Pancreas (tissue), 10 donors: ENCODE measurements around the gene GRIP2. TPM values are rescaled to one million over a fixed set of nuclear protein-coding genes. Genes with fewer than 3 reads are reported as not detected.

Experiments used
- ATAC-seq, 4 donors: fragments of 200-7000 bp; cut with Tn5 transposase; one replicate each; pipeline versions ENCODE4 v1.8.0 to v1.9.1; 2020; ENCODE audit warnings: mild to moderate bottlenecking in 4 of 4, moderate library complexity in 4 of 4
- DNase-seq, 6 donors: peaks; one replicate each; pipeline ENCODE4 v3.0.0-alpha.2; 2020
- FAIRE-seq: peaks from 2 replicates; lab custom pipeline; 2012; peaks lifted over from hg19 to GRCh38; lab: Jason Lieb, UNC
- H3K27ac ChIP-seq, 4 donors: fragments of 200-600 bp; sonication (generic); 1 replicate in 3 of 4; 2 replicates in 1 of 4; pipeline versions ENCODE4 v1.5.0 to v1.8.0; 2020
- H3K27me3 ChIP-seq, 4 donors: fragments of 200-600 bp; one replicate each; pipeline ENCODE4 v1.8.0; 2021
- H3K36me3 ChIP-seq, 3 donors: fragments of 200-600 bp; sonication (generic) in 1 of 3; one replicate each; pipeline versions ENCODE4 v1.5.0 to v1.8.0; 2020 to 2021
- H3K4me1 ChIP-seq, 3 donors: fragments of 200-600 bp; one replicate each; pipeline ENCODE4 v1.8.0; 2021
- H3K4me3 ChIP-seq, 4 donors: fragments of 200-600 bp; sonication (generic) in 2 of 4; one replicate each; pipeline versions ENCODE4 v1.5.0 to v1.8.0; 2020 to 2021
- H3K9me3 ChIP-seq, 4 donors: fragments of 200-600 bp; one replicate each; pipeline ENCODE4 v1.8.0; 2021
- CTCF ChIP-seq, 4 donors: fragments of 200-600 bp; sonication (generic) in 3 of 4; IDR thresholded peaks; one replicate each; pipeline versions ENCODE4 v1.5.0 to v1.8.0; 2021; ENCODE audit warnings: antibody characterized with exemption in 4 of 4
- WGBS, 2 donors: extraction: QIAGEN DNeasy Blood & Tissue Kit; methylation state at CpG; one replicate each; pipeline ENCODE4 v1.1.7; 2013; 5-methylcytosine and 5-hydroxymethylcytosine counted together
- intact Hi-C, 3 donors: fragments of 100-400 bp; cut with DNase I; formaldehyde crosslinking; loops; one replicate each; pipeline versions ENCODE4 v1.11.1 to v1.14.2; 2022
- polyA plus RNA-seq, 2 donors: library from polyadenylated mRNA; stranded (reverse); fragments of 200-250 nt; gene quantifications; one replicate each; pipeline ENCODE4 v1.2.3, GENCODE V29; 2013
- total RNA-seq, 6 donors: library from RNA; stranded (reverse); fragmentation: NEBNext Ultra II Directional in 4 of 6; extraction: Animal tissue kit (Norgen Biotek cat#: 25700) in 4 of 6; gene quantifications; one replicate each; pipeline versions ENCODE4 v1.2.1 to v1.2.4, GENCODE V29; 2021 to 2023
- donor health status: healthy with polysubstance abuse.
- donor health status: DM: no; HTN: no; CAD: no; lungs with moderate emphysema.
- donor health status: DM: no; HTN: no; CAD: no.
- donor health status: control.
- donor health status: control.
- donor health status: Bipolar disorder and iron deficiency.
- donor health status: DM: yes; HTN: yes; CAD: no.
- donor health status: DM: no; HTN: no; CAD: no.
- donor health status: DM: no; HTN: no; CAD: no.
- donor health status: DM: yes; HTN: yes; CAD: no.

GRIP2 gene
- total and polyA plus RNA-seq, 8 donors: 0.16 to 0.94 (median 0.35) TPM

GRCh38 chr3:14542656-14543055 lies 2.5 kb upstream of the GRIP2 start:
- WGBS, 2 donors: 64 to 77% methylated on average over 3 of the region's 3 CpGs
- no peak for DNase-seq
- no peak for ATAC-seq
- intact Hi-C loops: no loop called here
- FAIRE-seq: no peak
- Histone ChIP-seq H3K27me3 (no peaks in the 10 kb centered on the region), H3K9me3 (no peaks in the 10 kb centered on the region), H3K4me3 (no peak overlapping the region), H3K36me3 (no peaks in the 10 kb centered on the region), H3K4me1 (no peaks in the 10 kb centered on the region), H3K27ac (no peak overlapping the region)
- TF ChIP-seq CTCF (IDR thresholded peaks at IDR 0.05): no peak

GRCh38 chr3:14541646-14542045 lies 1.5 kb upstream of the GRIP2 start:
- TF ChIP-seq CTCF (IDR thresholded peaks at IDR 0.05): no peak
- Histone ChIP-seq H3K36me3 (no peaks in the 10 kb centered on the region), H3K9me3 (no peaks in the 10 kb centered on the region), H3K27ac (no peak overlapping the region), H3K27me3 (no peaks in the 10 kb centered on the region), H3K4me1 (no peaks in the 10 kb centered on the region), H3K4me3 (no peak overlapping the region)
- ATAC-seq: no peak
- intact Hi-C loops: no loop called here
- no peak for FAIRE-seq
- peak in 1 of 6 donors; percentile 16 for DNase-seq
- WGBS, 2 donors: 80 to 86% methylated on average over 9 of the region's 9 CpGs

GRCh38 chr3:14540821-14541385 lies 761 bp upstream of the GRIP2 start:
- ATAC-seq (no peak), FAIRE-seq (no peak), DNase-seq (peak in 1 of 6 donors; percentile 31)
- no peak overlapping the region for H3K27ac ChIP-seq
- H3K36me3 ChIP-seq: no peaks in the 10 kb centered on the region
- no peaks in the 10 kb centered on the region for H3K9me3 ChIP-seq
- H3K4me3 ChIP-seq: no peak overlapping the region
- no peaks in the 10 kb centered on the region for H3K4me1 ChIP-seq
- no peaks in the 10 kb centered on the region for H3K27me3 ChIP-seq
- no peak for TF ChIP-seq CTCF (IDR thresholded peaks at IDR 0.05)
- intact Hi-C loops: no loop called here
- WGBS, 2 donors: 83 to 84% methylated on average over 6 of the region's 6 CpGs

- Histone ChIP-seq H3K4me3 (no peak overlapping the region), H3K9me3 (no peaks in the 10 kb centered on the region), H3K27ac (no peak overlapping the region), H3K4me1 (no peaks in the 10 kb centered on the region), H3K36me3 (no peaks in the 10 kb centered on the region), H3K27me3 (no peaks in the 10 kb centered on the region)
- no peak for TF ChIP-seq CTCF (IDR thresholded peaks at IDR 0.05)
- ATAC-seq: no peak
- FAIRE-seq: no peak
- peak in 1 of 6 donors; percentile 28 for DNase-seq
- 76 to 87% methylated on average over 4 of the region's 4 CpGs for WGBS, 2 donors
- intact Hi-C loops: no loop called here
Measured at GRCh38 chr3:14539384-14539741, 779 bp downstream of the GRIP2 start.

- H3K4me3 ChIP-seq: no peak overlapping the region
- no peaks in the 10 kb centered on the region for H3K9me3 ChIP-seq
- no peak overlapping the region for H3K27ac ChIP-seq
- no peaks in the 10 kb centered on the region for H3K36me3 ChIP-seq
- H3K27me3 ChIP-seq: no peaks in the 10 kb centered on the region
- ATAC-seq (no peak), DNase-seq (peak in 1 of 6 donors; percentile 39), FAIRE-seq (no peak)
- WGBS, 2 donors: 61 to 64% methylated on average over 3 of the region's 3 CpGs
- intact Hi-C loops: no loop called here
- no peaks in the 10 kb centered on the region for H3K4me1 ChIP-seq
- no peak for TF ChIP-seq CTCF (IDR thresholded peaks at IDR 0.05)
Measured at GRCh38 chr3:14538451-14539088, 1.6 kb downstream of the GRIP2 start.
